CD4-positive, alpha-beta memory T cell (primary cell): ENCODE measurements around the gene PANK4. TPM values are rescaled to one million over a fixed set of nuclear protein-coding genes. Genes with fewer than 3 reads are reported as not detected.

Experiments used
- CTCF ChIA-PET: fragments of 350-600 bp; sonication (Branson Sonifier 250); formaldehyde crosslinking; loops from one replicate; lab custom pipeline; 2021; ENCODE audit warnings: inconsistent platforms; ENCODE audit not compliant: partially characterized antibody; lab: Charles Lee
- POLR2A ChIA-PET: fragments of 350-600 bp; sonication (Branson Sonifier 250); formaldehyde crosslinking; loops from one replicate; lab custom pipeline; 2021; ENCODE audit not compliant: partially characterized antibody; lab: Charles Lee
- DNase-seq, 5 donors: peaks; one replicate each; pipeline versions ENCODE4 v3.0.0 to v3.0.0-alpha.2; 2020 to 2022; ENCODE audit warnings: mixed read lengths in 1 of 5
- H3K27ac ChIP-seq: one replicate; pipeline ENCODE4 v1.7.0; 2013; ENCODE audit warnings: low read depth, low read length
- H3K27me3 ChIP-seq: 2 replicates; pipeline ENCODE4 v1.7.0; 2013; ENCODE audit warnings: mild to moderate bottlenecking, low read length, moderate library complexity; ENCODE audit not compliant: insufficient read depth
- H3K36me3 ChIP-seq: 2 replicates; pipeline ENCODE4 v1.7.0; 2013; ENCODE audit warnings: mild to moderate bottlenecking, low read length, moderate library complexity; ENCODE audit not compliant: insufficient read depth
- H3K4me1 ChIP-seq: 2 replicates; pipeline ENCODE4 v1.7.0; 2013; ENCODE audit warnings: mild to moderate bottlenecking, low read length, moderate library complexity; ENCODE audit not compliant: insufficient read depth
- H3K4me3 ChIP-seq, 2 donors: one replicate each; pipeline ENCODE4 v1.7.0; 2013; ENCODE audit warnings: low read length in 2 of 2, mild to moderate bottlenecking in 1 of 2
- H3K9me3 ChIP-seq, 2 donors: one replicate each; pipeline ENCODE4 v1.7.0; 2013; ENCODE audit warnings: low read length in 2 of 2, control low read depth in 1 of 2; ENCODE audit not compliant: control insufficient read depth in 1 of 2
- H3K27ac Mint-ChIP-seq, 7 donors: one replicate each; pipeline ENCODE4 v1.8.0; 2020 to 2021; ENCODE audit warnings: mixed read lengths in 7 of 7, mild to moderate bottlenecking in 6 of 7, inconsistent platforms in 3 of 7, moderate library complexity in 3 of 7
- H3K27me3 Mint-ChIP-seq, 2 donors: one replicate each; pipeline ENCODE4 v1.8.0; 2020 to 2021; ENCODE audit warnings: mixed read lengths in 2 of 2
- H3K36me3 Mint-ChIP-seq, 2 donors: one replicate each; pipeline ENCODE4 v1.8.0; 2020 to 2021; ENCODE audit warnings: mixed read lengths in 2 of 2, inconsistent platforms in 1 of 2, mild to moderate bottlenecking in 1 of 2
- H3K4me1 Mint-ChIP-seq, 4 donors: one replicate each; pipeline ENCODE4 v1.8.0; 2020 to 2021; ENCODE audit warnings: mixed read lengths in 4 of 4, mild to moderate bottlenecking in 1 of 4
- H3K4me3 Mint-ChIP-seq, 8 donors: one replicate each; pipeline ENCODE4 v1.8.0; 2020 to 2021; ENCODE audit warnings: mixed read lengths in 8 of 8, mild to moderate bottlenecking in 7 of 8, moderate library complexity in 6 of 8, inconsistent platforms in 3 of 8
- H3K9me3 Mint-ChIP-seq, 8 donors: one replicate each; pipeline ENCODE4 v1.8.0; 2020 to 2021; ENCODE audit warnings: mixed read lengths in 8 of 8, mild to moderate bottlenecking in 5 of 8, inconsistent platforms in 3 of 8, moderate library complexity in 1 of 8
- intact Hi-C: fragments of 100-400 bp; cut with micrococcal nuclease; formaldehyde crosslinking; loops from one replicate; pipeline ENCODE4 v1.15.1; 2023
- polyA plus RNA-seq, 2 donors: library from polyadenylated mRNA; unstranded; fragments of 300-500 nt; fragmentation: Illumina TruSeq; gene quantifications; one replicate each; pipeline ENCODE4 v1.2.3, GENCODE V29; 2021
- total RNA-seq, 2 experiments: library from RNA; stranded (reverse); gene quantifications; one replicate each; pipeline ENCODE4 v1.2.3, GENCODE V29; 2021

Gene PANK4
- total and polyA plus RNA-seq, 4 experiments from 2014 or later: 10.6 to 93.7 (median 56.6) TPM

- no peaks in the 10 kb centered on the region for H3K9me3 Mint-ChIP-seq
- H3K4me1 Mint-ChIP-seq: peaks cover 12 to 42% (median 28%) of the 10 kb centered on the region in 4 donors
- H3K27ac ChIP-seq: no peak overlapping the region
- peak in 3 of 5 donors; percentile 30 to 67 (median 30) for DNase-seq
- peaks cover 0 to 6% of the 10 kb centered on the region in 2 donors for H3K36me3 Mint-ChIP-seq
- no peaks in the 10 kb centered on the region for H3K36me3 ChIP-seq
- peaks cover 10 to 18% of the 10 kb centered on the region in 2 donors for H3K27me3 Mint-ChIP-seq
- intact Hi-C loops: loop anchor here (5.0 kb wide), 1 partner anchor 332 kb away; no protein-coding TSS in a partner anchor
- H3K4me3 Mint-ChIP-seq: peak overlapping the region; percentile 61 to 83 (median 76)
- H3K4me3 ChIP-seq: no peak overlapping the region
- peak overlapping the region in 5 of 7 donors; percentile 23 to 81 (median 36) for H3K27ac Mint-ChIP-seq
- ChIA-PET POLR2A (interaction anchor here (1.1 to 13.2 kb wide), 6 partner anchors 10 to 116 kb away, joined by 3 to 367 read pairs (median 5); partner anchors contain the start of gene TNFRSF14), CTCF (interaction anchor here (1.5 kb wide), 1 partner anchor 19 kb away, joined by 5 read pairs; no protein-coding TSS in a partner anchor)
- peaks cover 44% of the 10 kb centered on the region for H3K4me1 ChIP-seq
- peaks cover 17% of the 10 kb centered on the region for H3K27me3 ChIP-seq
- H3K9me3 ChIP-seq: no peaks in the 10 kb centered on the region
Measured at GRCh38 chr1:2528966-2529783, 2.8 kb upstream of the PANK4 start.

- intact Hi-C loops: loop anchor here (5.0 kb wide), 1 partner anchor 331 kb away; no protein-coding TSS in a partner anchor
- Histone ChIP-seq H3K9me3 (no peaks in the 10 kb centered on the region), H3K27me3 (peaks cover 17% of the 10 kb centered on the region), H3K36me3 (no peaks in the 10 kb centered on the region), H3K27ac (no peak overlapping the region), H3K4me1 (peaks cover 50% of the 10 kb centered on the region), H3K4me3 (no peak overlapping the region)
- H3K4me1 Mint-ChIP-seq: peaks cover 16 to 47% (median 33%) of the 10 kb centered on the region in 4 donors
- H3K27ac Mint-ChIP-seq: peak overlapping the region in 2 of 7 donors; percentile 62 to 81
- POLR2A ChIA-PET: interaction anchor here (1.2 to 13.2 kb wide), 4 partner anchors 9 to 112 kb away, joined by 3 to 367 read pairs (median 6); partner anchors contain the start of gene TNFRSF14
- peaks cover 9 to 15% of the 10 kb centered on the region in 2 donors for H3K27me3 Mint-ChIP-seq
- H3K36me3 Mint-ChIP-seq: peaks cover 0 to 8% of the 10 kb centered on the region in 2 donors
- peak overlapping the region in 4 of 8 donors; percentile 59 to 83 (median 76) for H3K4me3 Mint-ChIP-seq
- CTCF ChIA-PET: interaction anchor here (1.5 kb wide), 1 partner anchor 20 kb away, joined by 5 read pairs; no protein-coding TSS in a partner anchor
- no peaks in the 10 kb centered on the region for H3K9me3 Mint-ChIP-seq
- DNase-seq: no peak
Measured at GRCh38 chr1:2528611-2528965, 2.2 kb upstream of the PANK4 start.

GRCh38 chr1:2528016-2528415 lies 1.6 kb upstream of the PANK4 start:
- no peak overlapping the region for H3K4me3 ChIP-seq
- H3K4me3 Mint-ChIP-seq: no peak overlapping the region
- no peaks in the 10 kb centered on the region for H3K36me3 ChIP-seq
- peaks cover 19 to 53% (median 39%) of the 10 kb centered on the region in 4 donors for H3K4me1 Mint-ChIP-seq
- H3K27ac Mint-ChIP-seq: no peak overlapping the region
- peaks cover 0 to 8% of the 10 kb centered on the region in 2 donors for H3K36me3 Mint-ChIP-seq
- CTCF ChIA-PET: no interaction called here
- peaks cover 17% of the 10 kb centered on the region for H3K27me3 ChIP-seq
- DNase-seq: no peak
- no peak overlapping the region for H3K27ac ChIP-seq
- H3K9me3 Mint-ChIP-seq: no peaks in the 10 kb centered on the region
- POLR2A ChIA-PET: interaction anchor here (1.2 to 13.2 kb wide), 3 partner anchors 17 to 57 kb away, joined by 6 to 367 read pairs (median 79); partner anchors contain the start of genes PRXL2B and TNFRSF14
- peaks cover 55% of the 10 kb centered on the region for H3K4me1 ChIP-seq
- H3K27me3 Mint-ChIP-seq: peaks cover 7 to 11% of the 10 kb centered on the region in 2 donors
- no peaks in the 10 kb centered on the region for H3K9me3 ChIP-seq
- intact Hi-C loops: loop anchor here (5.0 kb wide), 1 partner anchor 331 kb away; no protein-coding TSS in a partner anchor

- DNase-seq: no peak
- peaks cover 2% of the 10 kb centered on the region for H3K36me3 ChIP-seq
- peaks cover 17% of the 10 kb centered on the region for H3K27me3 ChIP-seq
- H3K27me3 Mint-ChIP-seq: peaks cover 7 to 11% of the 10 kb centered on the region in 2 donors
- H3K4me3 ChIP-seq: no peak overlapping the region
- no peaks in the 10 kb centered on the region for H3K9me3 Mint-ChIP-seq
- H3K36me3 Mint-ChIP-seq: peaks cover 2 to 11% of the 10 kb centered on the region in 2 donors
- ChIA-PET CTCF (interaction anchor here (1.7 kb wide), 1 partner anchor 112 kb away, joined by 9 read pairs; no protein-coding TSS in a partner anchor), POLR2A (interaction anchor here (4.2 to 13.2 kb wide), 3 partner anchors 17 to 58 kb away, joined by 33 to 367 read pairs (median 79); partner anchors contain the start of genes PRXL2B and TNFRSF14)
- intact Hi-C loops: loop anchor here (5.0 kb wide), 1 partner anchor 330 kb away; no protein-coding TSS in a partner anchor
- H3K9me3 ChIP-seq: no peaks in the 10 kb centered on the region
- peaks cover 60% of the 10 kb centered on the region for H3K4me1 ChIP-seq
- no peak overlapping the region for H3K27ac ChIP-seq
- no peak overlapping the region for H3K27ac Mint-ChIP-seq
- peak overlapping the region in 4 of 8 donors; percentile 36 to 89 (median 72) for H3K4me3 Mint-ChIP-seq
- H3K4me1 Mint-ChIP-seq: peaks cover 24 to 58% (median 44%) of the 10 kb centered on the region in 4 donors
Measured at GRCh38 chr1:2527556-2527860, 1.1 kb upstream of the PANK4 start.

- Histone ChIP-seq H3K27ac (no peak overlapping the region), H3K4me1 (peaks cover 64% of the 10 kb centered on the region), H3K27me3 (peaks cover 17% of the 10 kb centered on the region), H3K36me3 (peaks cover 7% of the 10 kb centered on the region), H3K9me3 (no peaks in the 10 kb centered on the region), H3K4me3 (peak overlapping the region in 1 of 2 donors; percentile 34)
- DNase-seq: peak in 1 of 5 donors; percentile 68
- H3K4me3 Mint-ChIP-seq: peak overlapping the region; percentile 2 to 89 (median 59)
- peaks cover 5 to 14% of the 10 kb centered on the region in 2 donors for H3K36me3 Mint-ChIP-seq
- H3K9me3 Mint-ChIP-seq: no peaks in the 10 kb centered on the region
- POLR2A ChIA-PET: interaction anchor here (0.6 to 13.2 kb wide), 17 partner anchors 12 to 332 kb away, joined by 3 to 367 read pairs (median 6); partner anchors contain the start of genes FAAP20, MORN1, PEX10 and PRXL2B
- peaks cover 7 to 11% of the 10 kb centered on the region in 2 donors for H3K27me3 Mint-ChIP-seq
- intact Hi-C loops: loop anchor here (1.0 to 5.0 kb wide), 6 partner anchors 20 to 330 kb away; partner anchors contain the start of genes MORN1, PEX10, PRXL2B and RER1
- H3K27ac Mint-ChIP-seq: peak overlapping the region in 4 of 7 donors; percentile 77 to 96 (median 88)
- H3K4me1 Mint-ChIP-seq: peaks cover 26 to 60% (median 46%) of the 10 kb centered on the region in 4 donors
- CTCF ChIA-PET: interaction anchor here (1.0 to 4.2 kb wide), 6 partner anchors 12 to 114 kb away, joined by 3 to 40 read pairs (median 8); partner anchors contain the start of genes PEX10 and PRXL2B
Measured at GRCh38 chr1:2526824-2527555, 594 bp upstream of the PANK4 start.

GRCh38 chr1:2525572-2525919 lies 850 bp downstream of the PANK4 start:
- Histone ChIP-seq H3K27me3 (peaks cover 3% of the 10 kb centered on the region), H3K4me3 (peak overlapping the region; percentile 31 to 96), H3K9me3 (no peaks in the 10 kb centered on the region), H3K36me3 (peaks cover 21% of the 10 kb centered on the region), H3K4me1 (peaks cover 57% of the 10 kb centered on the region), H3K27ac (peak overlapping the region; percentile 86)
- Mint-ChIP-seq H3K27ac (peak overlapping the region; percentile 86 to 98 (median 93)), H3K36me3 (peaks cover 12 to 26% of the 10 kb centered on the region in 2 donors), H3K27me3 (peaks cover 5 to 8% of the 10 kb centered on the region in 2 donors), H3K9me3 (no peaks in the 10 kb centered on the region), H3K4me3 (peak overlapping the region; percentile 89 to 97 (median 95)), H3K4me1 (peaks cover 29 to 63% (median 43%) of the 10 kb centered on the region in 4 donors)
- no peak for DNase-seq
- intact Hi-C loops: loop anchor here (5.0 kb wide), 1 partner anchor 328 kb away; no protein-coding TSS in a partner anchor
- ChIA-PET CTCF (interaction anchor here (1.2 to 4.2 kb wide), 7 partner anchors 18 to 331 kb away, joined by 3 to 40 read pairs (median 7); partner anchors contain the start of genes FAAP20, PEX10 and PRXL2B), POLR2A (interaction anchor here (0.6 to 13.2 kb wide), 19 partner anchors 10 to 331 kb away, joined by 3 to 367 read pairs (median 6); partner anchors contain the start of genes FAAP20, MORN1, PEX10 and PRXL2B)
